Neutrophil (primary cell): ENCODE measurements around the gene GAREM1.

Experiments
- H3K27ac ChIP-seq: fragments of 200-600 bp; sonication (generic); 2 replicates; pipeline ENCODE4 v1.5.1; 2016; ENCODE audit warnings: mild to moderate bottlenecking, moderate library complexity
- H3K27me3 ChIP-seq: fragments of 200-600 bp; sonication (generic); 2 replicates; pipeline ENCODE4 v1.6.0; 2016; ENCODE audit warnings: mild to moderate bottlenecking
- H3K36me3 ChIP-seq: fragments of 200-600 bp; sonication (generic); 2 replicates; pipeline ENCODE4 v1.5.1; 2017
- H3K4me1 ChIP-seq, 2 experiments: fragments of 200-600 bp in 1 of 2; sonication (generic) in 1 of 2; 1 replicate in 1 of 2; 2 replicates in 1 of 2; pipeline versions ENCODE4 v1.5.1 to v1.6.1; 2013 to 2016; ENCODE audit warnings: low read depth in 1 of 2, low read length in 1 of 2, mild to moderate bottlenecking in 1 of 2, moderate library complexity in 1 of 2; ENCODE audit not compliant: control insufficient read depth in 1 of 2, insufficient read depth in 1 of 2
- H3K4me3 ChIP-seq, 2 experiments: fragments of 200-600 bp in 1 of 2; sonication (generic) in 1 of 2; 1 replicate in 1 of 2; 2 replicates in 1 of 2; pipeline ENCODE4 v1.5.1; 2013 to 2016; ENCODE audit warnings: low read depth in 1 of 2, low read length in 1 of 2, mild to moderate bottlenecking in 1 of 2, moderate library complexity in 1 of 2
- H3K9me3 ChIP-seq: fragments of 200-600 bp; sonication (generic); 2 replicates; pipeline ENCODE4 v1.5.1; 2016
- TF ChIP-seq, protein P1 (sequence below): fragments of 200-600 bp; sonication (generic); IDR thresholded peaks from 2 replicates; pipeline ENCODE4 v1.5.1; 2016; ENCODE audit warnings: antibody characterized with exemption

Gene GAREM1

DNA sequence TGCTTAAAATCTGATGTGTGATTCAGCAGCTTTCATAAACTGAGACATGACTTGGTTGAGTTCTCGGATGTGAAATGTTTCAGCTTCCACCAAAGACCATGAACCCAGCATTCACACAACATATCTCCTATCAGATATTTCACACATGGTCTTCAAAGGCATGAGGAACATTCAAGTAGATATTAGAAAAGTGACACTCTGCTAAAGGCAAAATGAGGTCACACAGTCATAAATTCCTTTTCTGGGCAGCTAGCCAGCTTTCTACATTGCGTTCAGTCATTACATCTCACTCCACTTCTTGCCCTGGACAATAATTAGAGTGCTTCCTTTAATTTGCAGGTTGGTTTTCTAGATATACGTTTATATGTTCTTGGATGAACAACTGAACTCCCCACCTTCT, 96.7 kb downstream of the GAREM1 start:
- TF ChIP-seq, protein P1, sequence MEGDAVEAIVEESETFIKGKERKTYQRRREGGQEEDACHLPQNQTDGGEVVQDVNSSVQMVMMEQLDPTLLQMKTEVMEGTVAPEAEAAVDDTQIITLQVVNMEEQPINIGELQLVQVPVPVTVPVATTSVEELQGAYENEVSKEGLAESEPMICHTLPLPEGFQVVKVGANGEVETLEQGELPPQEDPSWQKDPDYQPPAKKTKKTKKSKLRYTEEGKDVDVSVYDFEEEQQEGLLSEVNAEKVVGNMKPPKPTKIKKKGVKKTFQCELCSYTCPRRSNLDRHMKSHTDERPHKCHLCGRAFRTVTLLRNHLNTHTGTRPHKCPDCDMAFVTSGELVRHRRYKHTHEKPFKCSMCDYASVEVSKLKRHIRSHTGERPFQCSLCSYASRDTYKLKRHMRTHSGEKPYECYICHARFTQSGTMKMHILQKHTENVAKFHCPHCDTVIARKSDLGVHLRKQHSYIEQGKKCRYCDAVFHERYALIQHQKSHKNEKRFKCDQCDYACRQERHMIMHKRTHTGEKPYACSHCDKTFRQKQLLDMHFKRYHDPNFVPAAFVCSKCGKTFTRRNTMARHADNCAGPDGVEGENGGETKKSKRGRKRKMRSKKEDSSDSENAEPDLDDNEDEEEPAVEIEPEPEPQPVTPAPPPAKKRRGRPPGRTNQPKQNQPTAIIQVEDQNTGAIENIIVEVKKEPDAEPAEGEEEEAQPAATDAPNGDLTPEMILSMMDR: no peak
- Histone ChIP-seq H3K27me3 (no peaks in the 10 kb centered on the region), H3K4me1 (no peaks in the 10 kb centered on the region), H3K9me3 (no peaks in the 10 kb centered on the region), H3K36me3 (no peaks in the 10 kb centered on the region), H3K27ac (no peak overlapping the region), H3K4me3 (no peak overlapping the region)

DNA sequence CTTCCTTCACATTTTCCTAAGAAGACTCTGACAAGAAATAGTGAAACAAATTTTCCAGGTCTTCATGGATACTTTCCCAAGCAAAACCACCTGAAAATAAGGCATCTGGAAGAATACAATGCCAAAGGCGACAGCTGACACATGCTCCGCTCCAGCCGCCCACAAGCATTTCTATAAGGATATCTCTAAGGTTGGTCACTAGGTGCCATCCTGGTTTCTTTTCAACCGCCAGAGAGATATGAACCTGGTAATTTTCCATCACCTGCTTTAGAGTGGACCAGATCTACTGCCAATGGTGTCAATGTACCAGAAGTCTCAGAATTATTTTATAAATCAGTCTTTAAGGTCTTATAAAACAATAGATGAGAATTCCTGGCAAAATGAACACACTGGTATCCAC, 97.2 kb downstream of the GAREM1 start:
- Histone ChIP-seq H3K36me3 (no peaks in the 10 kb centered on the region), H3K4me1 (no peaks in the 10 kb centered on the region), H3K4me3 (no peak overlapping the region), H3K27ac (no peak overlapping the region), H3K27me3 (no peaks in the 10 kb centered on the region), H3K9me3 (no peaks in the 10 kb centered on the region)
- TF ChIP-seq, protein P1: no peak

DNA sequence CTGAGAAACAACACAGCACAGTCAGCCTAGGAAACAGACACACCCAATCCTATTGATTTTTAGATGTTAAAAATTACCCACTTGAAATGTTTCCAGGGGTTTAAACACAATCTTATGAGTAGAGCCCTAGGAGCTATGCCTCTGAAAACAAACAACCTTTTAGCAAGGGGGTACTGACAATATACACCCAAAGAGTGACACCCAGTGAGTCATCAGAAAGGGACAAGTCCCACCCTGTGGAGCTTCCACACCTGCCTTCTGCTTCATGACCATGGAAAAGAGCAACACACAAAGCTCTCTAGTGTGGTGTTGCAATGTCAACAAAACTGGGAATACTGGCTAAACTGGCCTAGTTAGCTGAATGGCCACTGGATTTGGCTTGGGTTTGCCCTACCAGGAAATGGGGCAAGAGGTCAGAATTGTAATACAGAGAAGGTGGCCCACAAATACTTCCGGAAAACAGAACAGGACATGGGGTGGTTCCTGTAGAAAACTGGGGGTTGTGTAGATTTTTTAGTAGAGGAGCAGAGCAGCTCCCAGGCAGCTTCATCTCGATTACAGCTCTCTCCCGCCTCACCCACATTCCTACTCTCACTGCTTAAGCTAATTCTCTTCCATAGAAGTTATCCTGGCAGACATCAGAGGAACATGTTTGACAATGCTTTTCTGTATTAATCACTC, 98.2 kb downstream of the GAREM1 start:
- Histone ChIP-seq H3K4me3 (no peak overlapping the region), H3K4me1 (no peaks in the 10 kb centered on the region), H3K27ac (no peak overlapping the region), H3K9me3 (no peaks in the 10 kb centered on the region), H3K36me3 (no peaks in the 10 kb centered on the region), H3K27me3 (no peaks in the 10 kb centered on the region)
- TF ChIP-seq, protein P1: no peak

DNA sequence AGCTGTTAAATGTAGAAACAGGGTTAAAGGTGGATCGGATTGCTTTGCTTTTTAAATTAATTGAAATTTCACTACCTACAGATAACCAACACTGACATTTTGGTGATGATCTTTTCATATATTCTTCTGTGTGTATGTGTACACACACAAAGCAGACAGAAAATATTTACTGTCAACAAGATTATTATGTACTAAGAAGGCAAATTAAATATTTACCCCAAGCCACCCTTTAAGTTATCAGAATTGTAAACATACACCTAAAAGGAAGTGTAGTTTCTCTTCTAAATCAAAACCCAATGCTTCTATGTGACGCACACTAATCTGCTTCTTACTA, 98.7 kb downstream of the GAREM1 start:
- Histone ChIP-seq H3K27ac (no peak overlapping the region), H3K4me3 (no peak overlapping the region), H3K4me1 (no peaks in the 10 kb centered on the region), H3K9me3 (no peaks in the 10 kb centered on the region), H3K27me3 (no peaks in the 10 kb centered on the region), H3K36me3 (no peaks in the 10 kb centered on the region)
- TF ChIP-seq, protein P1: no peak

DNA sequence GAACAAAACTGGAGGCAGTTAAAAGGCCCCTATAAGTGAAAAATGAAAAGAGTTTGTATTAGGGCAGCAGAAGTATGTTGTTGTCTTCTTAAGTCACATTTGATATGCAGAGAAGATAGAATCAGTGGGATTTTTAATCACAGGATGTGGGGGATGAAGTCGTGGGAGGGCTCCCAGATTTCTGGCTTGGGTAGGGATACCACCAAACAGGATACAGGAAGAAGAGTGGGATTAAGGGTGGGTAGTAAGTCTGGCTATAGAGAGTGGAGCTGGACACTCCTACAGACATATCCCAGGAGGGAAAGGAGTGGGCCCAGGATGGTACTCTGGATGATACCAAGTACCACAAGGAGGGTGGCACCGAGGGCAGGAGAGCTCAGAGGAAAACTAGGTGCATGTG, 99.3 kb downstream of the GAREM1 start:
- Histone ChIP-seq H3K4me1 (no peaks in the 10 kb centered on the region), H3K9me3 (no peaks in the 10 kb centered on the region), H3K27ac (no peak overlapping the region), H3K36me3 (no peaks in the 10 kb centered on the region), H3K27me3 (no peaks in the 10 kb centered on the region), H3K4me3 (no peak overlapping the region)
- TF ChIP-seq, protein P1: no peak

DNA sequence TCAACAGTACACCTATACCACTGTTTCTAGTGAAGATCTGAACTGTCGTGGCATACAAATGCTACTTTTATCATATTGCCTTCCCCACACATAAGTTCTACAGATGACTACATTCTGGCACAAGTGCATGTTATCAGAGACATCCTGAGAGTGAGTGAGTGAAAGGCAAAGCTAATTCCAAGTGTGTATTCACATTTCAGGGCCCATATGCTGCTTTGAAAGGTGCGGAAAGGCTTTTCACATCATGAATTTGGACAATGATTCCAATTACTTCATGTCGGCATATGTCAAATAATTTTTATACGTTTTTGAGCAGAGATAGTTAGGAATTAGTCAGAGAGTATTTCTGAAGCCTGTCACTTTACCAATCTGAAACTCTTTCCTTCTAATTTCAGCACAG, 101.7 kb downstream of the GAREM1 start:
- Histone ChIP-seq H3K27me3 (no peaks in the 10 kb centered on the region), H3K27ac (no peak overlapping the region), H3K4me1 (no peaks in the 10 kb centered on the region), H3K36me3 (no peaks in the 10 kb centered on the region), H3K9me3 (no peaks in the 10 kb centered on the region), H3K4me3 (no peak overlapping the region)
- TF ChIP-seq, protein P1: no peak
